ENCODE measurements around the gene SLC25A31. TPM values are rescaled to one million over a fixed set of nuclear protein-coding genes. Genes with fewer than 3 reads are reported as not detected.

SLC25A31 gene
- polyA plus RNA-seq, 12 donors: 0.09 TPM; not detected in 11

DNA sequence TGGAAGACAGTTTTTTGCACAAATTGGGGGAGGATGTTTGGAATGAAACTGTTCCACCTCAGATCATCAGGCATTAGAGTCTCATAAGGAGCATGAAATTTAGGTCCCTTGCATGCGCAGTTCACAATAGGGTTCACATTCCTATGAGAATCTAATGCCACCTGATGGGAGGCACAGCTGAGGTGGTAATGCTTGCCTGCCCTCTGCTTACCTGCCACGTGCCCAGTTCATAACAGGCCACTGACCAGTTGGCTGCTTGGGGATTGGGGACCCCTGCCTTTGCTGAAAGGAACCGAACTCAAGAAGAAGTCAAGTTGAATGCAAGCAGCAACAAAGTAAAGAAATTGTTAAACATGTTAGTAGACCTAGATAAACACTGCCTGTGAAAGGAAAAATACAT lies 47.3 kb downstream of the SLC25A31 start:
- no peak for DNase-seq

DNA sequence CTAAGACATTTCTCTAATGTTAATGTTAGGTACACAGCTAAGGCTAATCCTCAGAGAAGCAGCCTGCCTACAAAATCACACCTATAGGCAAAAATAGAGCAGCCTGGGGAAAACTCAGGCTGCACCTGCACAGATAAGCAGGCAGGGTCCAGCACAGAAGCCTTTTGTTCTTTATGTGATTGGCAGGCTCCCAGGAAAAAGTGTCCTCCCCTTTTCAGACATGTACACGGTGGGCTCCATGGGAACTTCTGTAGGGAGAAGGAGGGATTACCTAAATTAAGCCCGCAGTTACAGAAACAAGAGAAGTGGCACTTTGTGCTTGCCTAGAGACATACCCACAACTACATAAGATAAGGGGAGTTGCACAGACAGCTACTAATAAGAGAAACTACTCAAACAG lies 47.9 kb downstream of the SLC25A31 start:
- no peak for DNase-seq

DNA sequence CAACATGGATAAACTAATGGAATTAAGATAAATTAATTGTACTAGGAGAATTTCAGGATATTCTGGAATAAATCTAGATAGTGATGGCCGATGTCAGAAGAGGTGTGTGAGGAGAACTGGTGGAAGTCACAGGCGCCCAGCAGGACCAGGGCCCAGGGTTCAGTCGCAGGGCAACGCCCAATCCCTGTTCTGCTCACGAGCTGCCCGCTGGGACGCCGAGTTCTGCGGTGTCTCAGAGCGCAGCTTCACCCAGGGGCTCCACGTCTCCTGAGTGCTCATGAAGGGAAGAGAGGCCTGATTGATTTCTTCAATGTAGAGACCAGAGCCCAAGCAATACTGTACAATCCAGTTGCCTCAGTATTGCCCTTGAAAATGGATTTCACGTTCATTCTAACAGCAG lies 50.4 kb downstream of the SLC25A31 start:
- DNase-seq: no peak

DNA sequence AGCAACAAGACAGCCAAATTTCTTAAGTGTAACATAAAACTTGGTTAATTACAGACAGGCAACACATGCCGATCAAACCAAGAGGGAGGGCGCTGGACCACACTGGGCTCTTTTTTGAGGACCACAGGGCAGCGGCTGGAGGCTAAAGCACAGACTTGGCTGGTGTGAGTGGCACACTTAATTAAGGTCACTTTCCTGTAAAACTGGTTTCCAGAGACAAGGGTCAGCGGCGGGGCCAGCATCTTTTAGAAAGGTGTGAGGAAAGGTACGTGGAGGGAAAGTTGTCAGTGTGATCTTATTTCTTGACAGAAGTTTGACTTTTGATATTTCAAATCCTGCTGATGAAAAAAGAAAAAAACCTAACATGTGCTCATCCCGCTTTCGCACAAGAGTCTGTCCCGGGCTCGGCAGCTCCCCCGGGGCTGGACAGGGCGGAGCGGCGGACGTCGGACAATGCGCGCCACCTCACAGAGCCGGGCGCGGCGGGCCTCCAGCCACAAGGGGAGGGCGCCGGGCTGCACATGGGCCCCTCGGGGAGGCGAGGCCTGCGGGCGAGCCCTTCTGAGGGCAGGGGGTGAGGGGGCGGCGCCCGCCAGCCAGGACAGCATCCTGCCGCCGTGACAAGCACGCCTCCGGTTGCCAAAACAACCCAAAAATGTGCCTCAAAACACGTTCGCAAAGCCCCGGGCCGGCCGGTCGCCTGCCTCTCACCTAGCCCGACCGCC lies 51.3 kb downstream of the SLC25A31 start:
- no peak for DNase-seq

DNA sequence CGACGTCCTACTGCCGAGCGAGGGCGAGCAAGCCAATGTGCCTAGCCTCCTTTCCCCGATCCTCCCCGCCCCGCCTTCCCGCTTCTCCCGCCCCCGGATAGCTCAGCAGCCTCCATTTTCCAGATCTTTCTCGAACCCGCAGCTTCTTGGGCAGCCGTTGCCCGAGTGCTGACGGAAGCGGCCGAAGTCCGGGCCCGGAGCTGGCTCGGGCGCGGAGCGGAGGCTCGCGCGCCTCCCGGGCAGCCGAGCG lies 51.8 kb downstream of the SLC25A31 start:
- DNase-seq: no peak

DNA sequence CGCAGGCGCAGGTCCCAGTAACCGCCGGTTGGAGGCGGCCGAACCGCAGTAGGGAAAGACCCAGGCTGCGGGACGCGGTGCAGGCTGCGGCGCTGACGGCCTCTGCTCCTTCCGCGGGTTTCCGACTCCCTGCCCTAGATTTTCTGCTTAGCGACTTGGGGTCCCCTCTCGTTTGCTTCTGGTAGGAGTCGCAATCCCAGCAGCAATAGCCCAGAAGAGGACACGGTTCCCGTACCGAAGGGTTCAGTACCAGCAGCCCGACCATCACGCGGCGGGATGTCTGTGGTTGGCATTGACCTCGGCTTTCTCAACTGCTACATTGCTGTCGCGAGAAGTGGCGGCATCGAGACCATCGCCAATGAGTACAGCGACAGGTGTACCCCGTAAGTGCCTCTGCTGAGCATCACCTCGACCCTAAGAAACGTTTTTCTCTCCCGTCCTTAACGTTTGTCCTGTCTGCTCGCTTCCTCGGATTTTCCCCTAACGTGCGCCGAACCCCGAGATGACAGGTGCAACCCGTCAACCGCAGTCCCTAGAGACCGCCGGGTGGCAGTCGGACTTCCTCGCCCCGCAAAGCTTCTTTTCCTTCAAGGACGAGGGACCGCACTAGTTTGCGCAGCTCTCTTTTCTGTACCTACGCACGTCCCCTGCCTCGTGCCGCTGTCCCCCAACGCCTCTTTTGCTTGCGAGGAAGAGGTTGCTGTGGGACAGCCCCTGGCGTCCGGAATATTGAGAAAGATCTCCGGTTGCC lies 52.2 kb downstream of the SLC25A31 start, which contains the start of gene HSPA4L:
Gene HSPA4L, plus strand, starts transcription at position 48 of the 751 bp plus-strand sequence. Its CDS starts 229 bp downstream, at position 277.
- peak; percentile 91 for DNase-seq

DNA sequence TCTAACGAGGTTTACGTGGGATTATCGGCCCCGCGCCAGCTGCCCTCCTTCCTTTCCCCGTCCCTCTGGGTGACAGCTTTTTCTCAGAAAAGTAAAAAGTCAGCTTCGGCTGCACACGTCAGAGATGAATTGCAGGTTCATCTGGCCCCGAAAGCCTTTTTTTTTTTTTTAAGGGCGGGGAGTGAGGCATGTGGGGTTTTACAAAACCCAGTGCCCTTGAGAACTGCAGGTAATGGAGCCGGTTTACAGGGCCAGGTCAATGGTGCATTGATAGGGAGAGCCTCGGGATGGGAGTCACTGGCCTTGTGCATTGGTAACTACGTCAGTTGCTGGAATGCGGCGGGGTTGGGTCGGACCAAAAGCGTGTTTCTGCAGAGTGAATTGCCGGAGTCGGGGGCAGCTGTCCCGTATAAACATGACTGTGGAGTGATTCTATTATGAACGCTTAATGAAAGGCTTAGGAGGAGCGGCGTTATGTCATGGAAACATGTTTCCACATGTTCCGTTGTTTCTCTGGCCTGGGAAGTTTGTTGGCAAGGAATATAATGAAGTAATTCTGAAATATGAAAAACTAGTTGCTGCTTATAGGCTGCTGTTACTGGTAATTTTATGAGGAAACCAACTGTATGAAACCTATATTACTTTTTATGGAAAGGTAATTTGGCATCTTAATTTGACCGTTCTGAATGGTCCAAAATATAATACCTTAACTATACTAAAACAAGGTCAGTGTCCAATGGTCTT lies 53.0 kb downstream of the SLC25A31 start:
- DNase-seq: peak; percentile 88

DNA sequence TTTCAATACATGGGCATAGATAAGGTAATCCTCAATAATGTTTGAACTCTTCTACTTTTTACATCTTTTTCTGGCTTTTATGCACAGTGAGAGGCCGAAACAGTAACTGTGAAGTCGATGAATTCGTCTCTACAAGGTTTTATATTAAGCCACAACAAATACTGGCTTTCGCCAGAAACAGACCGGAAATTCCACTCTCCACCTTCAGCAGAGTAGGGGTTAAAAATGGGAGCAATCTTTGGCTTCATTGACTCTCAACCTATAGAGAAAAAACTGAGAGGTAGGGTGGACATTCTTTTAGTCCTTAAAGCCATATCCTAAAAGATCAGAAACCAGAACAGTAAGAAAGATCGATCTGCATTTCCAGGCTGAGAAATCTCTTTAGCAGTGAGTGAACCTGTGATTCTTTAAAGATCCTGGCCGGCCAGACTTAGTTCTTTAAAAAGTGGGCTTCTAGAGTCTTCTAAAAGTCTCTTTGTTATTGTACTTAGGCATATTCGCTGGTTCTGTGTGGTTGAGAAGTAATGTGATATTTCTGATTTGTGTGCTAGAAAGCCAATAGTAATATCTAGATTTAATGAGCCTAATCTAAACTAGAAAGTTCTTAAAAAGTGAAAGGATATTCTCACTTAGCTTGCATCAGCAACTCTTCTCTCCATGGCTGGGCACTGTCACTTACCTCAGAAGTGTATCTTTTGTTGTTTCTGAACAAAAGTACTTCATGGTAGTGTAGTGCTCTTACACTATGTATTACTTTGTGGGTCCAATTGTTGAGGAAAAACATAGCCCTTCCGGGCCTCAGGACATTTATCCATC lies 54.0 kb downstream of the SLC25A31 start:
- no peak for DNase-seq

DNA sequence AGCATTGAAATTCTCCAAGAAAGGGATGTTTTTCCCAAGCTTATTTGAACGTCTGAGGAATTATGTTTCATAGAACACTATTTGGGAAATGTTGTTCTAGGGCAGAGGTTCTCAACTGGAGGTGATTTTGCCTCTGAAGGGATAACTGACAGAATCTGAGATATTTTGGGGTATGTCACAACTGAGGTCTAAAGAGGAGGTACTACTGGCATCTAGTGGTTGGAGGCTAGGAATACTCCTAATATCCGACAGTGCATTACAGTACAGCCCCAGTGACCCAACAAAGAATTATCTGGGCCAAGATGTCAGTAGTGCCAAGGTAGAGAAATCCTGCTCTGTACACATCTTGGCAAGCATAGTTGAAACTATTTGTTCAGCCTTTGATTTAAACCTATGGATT lies 58.3 kb downstream of the SLC25A31 start:
- no peak for DNase-seq

DNA sequence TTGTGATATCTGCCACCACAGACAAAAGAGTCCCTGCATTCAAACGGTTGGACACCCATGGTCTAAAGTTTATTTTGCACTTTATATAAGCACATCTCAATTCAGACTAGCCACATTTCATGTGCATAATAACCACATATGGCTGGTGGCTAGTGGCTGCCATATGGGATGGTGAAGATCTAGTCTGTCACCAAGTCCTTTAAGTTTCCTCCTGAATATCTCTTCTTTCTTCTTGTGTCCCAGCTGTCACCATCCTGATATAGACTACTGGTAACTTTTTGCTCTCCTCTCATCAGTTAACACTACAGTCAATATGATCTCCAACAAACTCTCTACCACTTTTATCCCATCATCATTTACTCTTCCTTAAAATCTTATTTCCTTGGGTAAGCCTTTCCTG lies 61.2 kb downstream of the SLC25A31 start:
- DNase-seq: no peak

DNA sequence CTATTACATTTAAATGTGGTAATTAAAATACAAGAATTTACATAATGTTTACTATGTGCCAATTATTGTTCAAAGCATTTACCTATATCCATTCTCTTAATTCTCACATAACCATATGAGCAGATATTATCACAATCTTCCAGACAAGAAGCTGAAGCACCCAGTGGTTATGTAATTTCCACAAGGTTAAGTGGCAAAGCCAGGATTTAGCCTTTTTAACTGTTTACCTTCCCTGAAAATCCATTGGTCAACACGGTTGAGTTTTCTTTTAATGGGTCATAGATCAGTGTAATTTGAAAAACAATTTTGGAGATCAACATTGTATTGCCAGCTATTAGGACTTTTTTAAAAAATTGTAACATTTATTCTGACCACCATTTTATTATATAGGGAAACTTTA lies 63.3 kb downstream of the SLC25A31 start:
- no peak for DNase-seq

DNA sequence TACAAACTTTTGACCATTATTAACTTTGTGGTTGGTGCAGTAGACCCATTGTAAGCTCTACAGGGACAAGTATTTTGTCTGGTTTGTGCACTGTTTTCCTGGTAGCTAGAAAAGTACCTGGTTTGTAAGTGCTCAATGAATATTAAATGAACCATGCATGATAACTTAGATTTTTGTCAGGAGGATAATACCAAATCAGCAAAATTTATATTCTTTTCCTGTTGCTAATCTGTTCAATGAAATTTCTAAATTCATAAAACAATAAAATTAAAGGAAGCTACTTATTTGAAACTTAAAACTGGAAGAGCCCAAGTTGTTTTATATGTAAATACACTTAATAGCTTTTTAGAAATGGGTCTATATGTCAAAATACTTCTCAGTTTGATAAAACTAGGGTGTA lies 69.5 kb downstream of the SLC25A31 start:
- no peak for DNase-seq

DNA sequence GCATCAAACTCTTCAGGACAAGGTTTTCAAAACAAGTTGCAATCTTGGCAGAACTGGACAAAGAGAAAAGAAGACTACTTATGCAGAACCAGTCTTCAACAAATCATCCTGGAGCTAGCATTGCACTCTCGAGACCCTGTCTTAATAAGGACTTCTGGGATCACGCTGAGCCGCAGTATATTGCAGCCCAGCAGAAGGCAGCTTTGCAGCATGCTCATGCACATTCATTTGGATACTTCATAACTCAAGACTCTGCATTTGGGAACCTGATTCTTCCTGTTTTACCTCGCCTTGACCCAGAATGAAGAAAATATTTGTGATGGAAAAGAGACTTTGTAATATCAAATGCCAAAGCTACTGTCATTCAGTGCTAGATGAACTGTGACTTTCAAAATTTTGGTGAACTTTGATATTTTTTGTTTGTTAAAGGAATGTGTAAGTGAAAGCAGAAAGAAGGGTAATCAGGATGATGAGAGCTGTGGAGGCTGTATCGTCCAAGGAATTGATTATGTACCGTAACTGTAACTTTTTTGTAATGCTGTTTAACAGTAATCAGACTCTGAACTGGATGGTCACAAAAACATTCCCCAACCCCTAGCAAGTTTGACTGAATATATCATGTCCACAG lies 79.1 kb downstream of the SLC25A31 start:
- no peak for DNase-seq

DNA sequence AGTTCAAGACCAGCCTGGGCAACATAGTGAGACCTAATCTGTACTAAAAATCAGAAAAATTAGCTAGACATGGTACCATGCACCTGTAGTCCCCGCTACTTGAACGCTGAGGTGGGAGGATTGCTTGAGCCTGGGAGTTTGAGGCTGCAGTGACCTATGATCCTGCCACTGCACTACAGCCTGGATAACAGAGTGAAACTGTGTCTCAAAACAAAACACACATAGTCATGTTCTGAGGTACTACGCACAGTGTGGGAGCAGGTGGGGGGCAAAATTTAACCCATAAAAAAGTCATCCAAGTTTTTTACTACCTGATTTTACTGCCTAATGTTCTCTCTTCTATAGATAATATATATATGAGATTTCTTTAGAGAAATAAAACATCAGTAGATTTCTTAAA lies 80.4 kb downstream of the SLC25A31 start:
- no peak for DNase-seq

DNA sequence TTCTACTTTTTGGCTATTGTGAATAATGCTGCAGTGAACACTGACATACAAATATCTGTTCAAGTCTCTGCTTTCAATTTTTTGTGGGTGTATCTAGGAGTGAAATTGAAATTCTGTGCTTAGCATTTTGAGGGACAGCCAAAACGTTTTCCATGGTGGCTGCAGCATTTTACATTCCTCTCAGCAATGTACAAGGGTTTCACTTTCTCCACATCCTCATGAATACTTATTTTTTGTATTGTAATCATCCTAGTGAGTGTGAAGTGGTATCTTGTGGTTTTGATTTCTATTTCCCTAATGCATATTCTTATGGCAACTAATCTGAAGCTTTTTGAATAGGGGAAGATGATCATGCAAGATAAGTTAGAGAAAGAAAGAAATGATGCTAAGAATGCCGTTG lies 92.2 kb downstream of the SLC25A31 start:
- DNase-seq: peak; percentile 1

Other genes with a start within 250 kb of the SLC25A31 start
- 10 to 100 TPM in 6 of 12 donors, 1 to 10 TPM in 5, not detected in 1; 6.7 to 19.8 (median 10.6) TPM for gene INTU, start 97.4 kb upstream of the SLC25A31 start, polyA plus RNA-seq (ENCODE audit: insufficient read length in 12 of 12)
- gene HSPA4L, start 51.9 kb downstream of the SLC25A31 start, polyA plus RNA-seq (ENCODE audit: insufficient read length in 12 of 12): 100 to 1,000 TPM in 1 of 12 donors, 1 to 10 TPM in 10, not detected in 1; 6.2 to 130 (median 7.6) TPM
- gene PLK4, start 150.5 kb downstream of the SLC25A31 start, polyA plus RNA-seq (ENCODE audit: insufficient read length in 12 of 12): 10 to 100 TPM in 8 of 12 donors, 1 to 10 TPM in 3, not detected in 1; 6.2 to 21.0 (median 14.7) TPM
- 10 to 100 TPM in 11 of 12 donors, not detected in 1; 15.1 to 31.3 (median 19.1) TPM for gene MFSD8, start 234.8 kb downstream of the SLC25A31 start, polyA plus RNA-seq (ENCODE audit: insufficient read length in 12 of 12)
- gene ABHD18, start 235.0 kb downstream of the SLC25A31 start, polyA plus RNA-seq (ENCODE audit: insufficient read length in 12 of 12): 100 to 1,000 TPM in 1 of 12 donors, 10 to 100 TPM in 11; 13.9 to 153 (median 18.9) TPM

All from muscle of arm (tissue), 12 donors.